Cardiac muscle cell (in vitro differentiated cells and primary cell): ENCODE measurements around the gene RASL11A. TPM values are rescaled to one million over a fixed set of nuclear protein-coding genes. Genes with fewer than 3 reads are reported as not detected.
A peak's percentile ranks its signal among the peaks of the same experiment; 100 is the strongest.

Source experiments
- DNase-seq, 2 donors: peaks; one replicate each; pipeline versions ENCODE4 v3.0.0 to v3.0.0-alpha.2; 2010 to 2017; ENCODE audit warnings: low read depth in 1 of 2, low spot score in 1 of 2
- H3K27ac ChIP-seq: fragments of 200-600 bp; sonication (generic); 2 replicates; pipeline ENCODE4 v1.5.1; 2016
- H3K27me3 ChIP-seq: fragments of 200-600 bp; sonication (generic); 2 replicates; pipeline ENCODE4 v1.6.0; 2016; ENCODE audit warnings: control low read depth
- H3K36me3 ChIP-seq: fragments of 200-600 bp; sonication (generic); 2 replicates; pipeline ENCODE4 v1.5.1; 2016; ENCODE audit warnings: control low read depth
- H3K4me1 ChIP-seq: fragments of 200-600 bp; sonication (generic); 2 replicates; pipeline ENCODE4 v1.8.1; 2017; ENCODE audit warnings: low read depth, mild to moderate bottlenecking, mixed run types
- H3K4me3 ChIP-seq: fragments of 200-600 bp; sonication (generic); 2 replicates; pipeline ENCODE4 v1.5.1; 2016; ENCODE audit warnings: mild to moderate bottlenecking
- H3K9me3 ChIP-seq: fragments of 200-600 bp; sonication (generic); 2 replicates; pipeline ENCODE4 v1.5.1; 2017; ENCODE audit warnings: low read depth, mild to moderate bottlenecking, control low read depth
- polyA plus RNA-seq: library from polyadenylated mRNA; unstranded; fragments of >200 nt; fragmentation: Nextera tagmentation; extraction: Ambion mirVana; gene quantifications from 2 replicates; pipeline ENCODE4 v1.2.1, GENCODE V29; 2016
- total RNA-seq: library from RNA; depleted of rRNA; stranded (reverse); fragments of >200 nt; gene quantifications from 2 replicates; pipeline ENCODE4 v1.2.3, GENCODE V29; 2016
- TF ChIP-seq, protein P1 (sequence below): IDR thresholded peaks from 2 replicates; pipeline ENCODE4 v1.5.1; 2012; ENCODE audit warnings: low read depth, mild to moderate bottlenecking, low read length

The RASL11A gene
- total and polyA plus RNA-seq, 2 experiments from 2014 or later, result 1.2 to 1.9 TPM

DNA sequence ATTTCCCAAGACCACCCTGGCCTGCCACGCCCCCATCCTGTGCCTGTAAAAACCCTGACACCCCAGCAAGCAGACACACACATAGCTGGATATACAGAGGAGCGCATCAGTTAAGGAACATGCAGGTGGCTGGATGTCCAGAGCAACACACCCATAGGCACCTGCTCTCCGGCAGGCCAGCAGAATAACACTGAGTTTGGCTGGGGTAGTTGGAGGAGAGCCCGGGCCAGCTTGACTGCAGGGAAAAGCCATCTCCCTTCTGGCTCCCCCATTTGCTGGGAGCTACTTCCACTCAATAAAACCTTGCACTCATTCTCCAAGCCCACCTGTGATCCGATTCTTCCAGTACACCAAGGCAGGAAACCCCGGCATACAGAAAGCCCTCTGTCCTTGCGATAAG, 8.9 kb downstream of the RASL11A start:
- Histone ChIP-seq H3K27me3 (no peaks in the 10 kb centered on the region), H3K4me3 (no peak overlapping the region), H3K27ac (no peak overlapping the region), H3K36me3 (no peaks in the 10 kb centered on the region), H3K4me1 (no peaks in the 10 kb centered on the region), H3K9me3 (no peaks in the 10 kb centered on the region)
- DNase-seq, result no peak
- TF ChIP-seq, protein P1, sequence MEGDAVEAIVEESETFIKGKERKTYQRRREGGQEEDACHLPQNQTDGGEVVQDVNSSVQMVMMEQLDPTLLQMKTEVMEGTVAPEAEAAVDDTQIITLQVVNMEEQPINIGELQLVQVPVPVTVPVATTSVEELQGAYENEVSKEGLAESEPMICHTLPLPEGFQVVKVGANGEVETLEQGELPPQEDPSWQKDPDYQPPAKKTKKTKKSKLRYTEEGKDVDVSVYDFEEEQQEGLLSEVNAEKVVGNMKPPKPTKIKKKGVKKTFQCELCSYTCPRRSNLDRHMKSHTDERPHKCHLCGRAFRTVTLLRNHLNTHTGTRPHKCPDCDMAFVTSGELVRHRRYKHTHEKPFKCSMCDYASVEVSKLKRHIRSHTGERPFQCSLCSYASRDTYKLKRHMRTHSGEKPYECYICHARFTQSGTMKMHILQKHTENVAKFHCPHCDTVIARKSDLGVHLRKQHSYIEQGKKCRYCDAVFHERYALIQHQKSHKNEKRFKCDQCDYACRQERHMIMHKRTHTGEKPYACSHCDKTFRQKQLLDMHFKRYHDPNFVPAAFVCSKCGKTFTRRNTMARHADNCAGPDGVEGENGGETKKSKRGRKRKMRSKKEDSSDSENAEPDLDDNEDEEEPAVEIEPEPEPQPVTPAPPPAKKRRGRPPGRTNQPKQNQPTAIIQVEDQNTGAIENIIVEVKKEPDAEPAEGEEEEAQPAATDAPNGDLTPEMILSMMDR, result no peak

DNA sequence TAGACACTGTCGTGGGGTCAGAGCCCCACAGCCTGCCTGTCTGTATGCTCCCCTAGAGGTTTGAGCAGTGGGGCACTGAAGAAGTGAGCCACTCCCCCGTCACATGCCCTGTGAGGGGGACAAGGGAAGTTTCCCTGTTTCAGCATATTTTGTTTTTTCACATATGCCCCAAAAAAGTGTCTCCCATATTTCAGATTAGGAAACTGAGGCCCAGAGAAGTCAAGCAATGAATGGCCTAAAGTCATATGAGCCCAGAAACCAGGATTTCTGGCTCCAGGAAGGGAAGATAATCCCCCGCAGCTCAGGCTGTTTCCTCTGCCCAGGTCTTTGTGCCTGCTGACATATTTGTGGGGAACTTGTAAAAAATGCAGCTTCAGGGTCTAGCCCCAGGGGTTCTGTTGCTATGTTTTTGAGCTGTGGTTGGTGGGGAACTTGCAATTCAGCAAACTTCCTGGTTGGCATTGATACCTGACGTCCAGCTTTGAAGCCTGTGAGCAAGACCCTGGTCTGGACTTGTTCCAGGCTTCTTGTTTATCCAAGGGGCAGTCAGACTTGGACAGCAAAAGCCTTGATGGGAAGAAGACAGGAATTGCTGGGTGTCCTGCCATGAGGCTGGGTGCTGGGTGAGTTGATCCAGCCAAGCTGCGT, 9.5 kb downstream of the RASL11A start:
- H3K9me3 ChIP-seq, result no peaks in the 10 kb centered on the region
- TF ChIP-seq, protein P1, result no peak
- DNase-seq, result no peak

DNA sequence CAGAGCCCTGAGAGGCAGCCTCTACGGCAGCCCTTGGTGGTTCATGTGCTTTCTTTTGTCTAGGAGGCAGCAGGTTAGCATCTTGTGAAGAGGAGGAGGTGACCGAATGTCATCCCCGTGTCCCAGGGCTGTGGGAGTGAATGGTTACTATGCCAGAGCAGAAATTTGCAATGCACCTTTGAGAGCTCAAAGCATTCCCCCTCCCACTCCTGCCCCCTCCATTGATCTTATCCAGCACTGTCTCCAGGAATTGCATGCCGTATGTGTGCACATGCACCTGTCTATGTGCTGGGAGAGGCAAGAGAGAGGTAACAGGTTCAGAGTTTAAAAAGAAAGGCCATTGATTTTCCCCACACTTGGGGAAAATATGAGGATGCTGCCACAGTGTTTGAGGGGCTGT, 10.2 kb downstream of the RASL11A start:
- DNase-seq, result no peak
- no peaks in the 10 kb centered on the region for H3K9me3 ChIP-seq
- H3K4me3 ChIP-seq, result no peak overlapping the region
- H3K27me3 ChIP-seq, result no peaks in the 10 kb centered on the region
- H3K4me1 ChIP-seq, result no peaks in the 10 kb centered on the region
- H3K27ac ChIP-seq, result no peak overlapping the region
- TF ChIP-seq, protein P1, result no peak
- H3K36me3 ChIP-seq, result no peaks in the 10 kb centered on the region

More for the DNA sequence above, 9.5 kb downstream of the RASL11A start:
- H3K27me3 ChIP-seq, result no peaks in the 10 kb centered on the region
- H3K27ac ChIP-seq, result no peak overlapping the region
- H3K36me3 ChIP-seq, result no peaks in the 10 kb centered on the region
- H3K4me3 ChIP-seq, result no peak overlapping the region
- H3K4me1 ChIP-seq, result no peaks in the 10 kb centered on the region

DNA sequence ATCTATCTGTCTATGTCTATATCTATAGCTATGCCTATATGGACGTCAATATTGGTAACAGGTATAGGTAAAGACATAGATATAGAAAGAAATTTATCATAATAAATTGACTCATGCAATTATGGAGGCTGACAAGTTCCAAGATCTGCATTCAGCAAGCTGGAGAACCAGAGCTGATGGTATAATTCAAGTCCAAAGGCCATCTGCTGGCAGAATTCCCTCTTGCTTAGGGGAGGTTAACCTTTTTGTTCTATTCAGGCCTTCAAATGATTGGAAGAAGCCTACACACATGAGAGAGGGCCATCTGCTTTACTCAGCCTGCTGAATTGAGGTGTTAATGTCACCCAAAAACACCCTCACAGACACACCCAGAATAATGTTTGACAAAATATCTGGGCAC, 10.8 kb downstream of the RASL11A start:
- Histone ChIP-seq H3K9me3 (no peaks in the 10 kb centered on the region), H3K27ac (no peak overlapping the region), H3K36me3 (no peaks in the 10 kb centered on the region), H3K27me3 (no peaks in the 10 kb centered on the region), H3K4me1 (no peaks in the 10 kb centered on the region), H3K4me3 (no peak overlapping the region)
- no peak for DNase-seq
- TF ChIP-seq, protein P1, result no peak

DNA sequence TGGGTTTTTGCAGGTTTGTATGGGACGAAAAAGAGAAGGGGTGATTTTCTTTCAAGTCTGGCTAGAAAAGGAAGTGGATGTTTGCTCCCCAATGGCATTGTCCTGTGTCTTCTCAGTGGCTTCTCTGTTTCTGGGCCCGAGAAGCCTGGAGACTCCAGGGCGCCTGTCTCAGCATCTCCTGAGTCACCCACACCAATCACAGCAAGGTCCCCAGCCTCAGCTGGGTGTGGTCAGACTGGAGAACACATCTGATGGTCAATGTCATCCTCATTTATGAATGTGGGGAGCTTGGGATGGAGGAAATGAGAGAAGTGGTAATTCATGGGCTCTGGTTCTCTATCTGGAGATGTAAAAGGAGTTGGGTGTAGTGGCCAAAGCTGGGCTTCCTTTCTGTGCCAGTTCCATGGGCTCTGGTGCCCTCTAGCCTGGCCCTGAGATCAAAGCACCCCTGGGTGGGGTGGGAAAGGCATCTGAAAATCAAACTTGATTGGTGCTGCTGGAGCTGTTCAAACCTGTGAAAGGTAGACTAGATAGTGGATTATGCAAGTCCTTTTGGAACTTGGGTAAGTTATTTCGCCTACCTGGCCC, 13.4 kb downstream of the RASL11A start:
- H3K4me3 ChIP-seq, result no peak overlapping the region
- H3K27me3 ChIP-seq, result no peaks in the 10 kb centered on the region
- H3K9me3 ChIP-seq, result no peaks in the 10 kb centered on the region
- H3K27ac ChIP-seq, result no peak overlapping the region
- H3K4me1 ChIP-seq, result no peaks in the 10 kb centered on the region
- peak in 1 of 2 donors; percentile 44 for DNase-seq
- TF ChIP-seq, protein P1, result peak; percentile 43
- H3K36me3 ChIP-seq, result no peaks in the 10 kb centered on the region
